Fibroblast of the conjunctiva (primary cell): ENCODE measurements around the gene DHRS2.

Experiments
- DNase-seq: peaks from one replicate; pipeline ENCODE4 v3.0.0-alpha.2; 2010; ENCODE audit warnings: low read depth

Gene DHRS2

DNA sequence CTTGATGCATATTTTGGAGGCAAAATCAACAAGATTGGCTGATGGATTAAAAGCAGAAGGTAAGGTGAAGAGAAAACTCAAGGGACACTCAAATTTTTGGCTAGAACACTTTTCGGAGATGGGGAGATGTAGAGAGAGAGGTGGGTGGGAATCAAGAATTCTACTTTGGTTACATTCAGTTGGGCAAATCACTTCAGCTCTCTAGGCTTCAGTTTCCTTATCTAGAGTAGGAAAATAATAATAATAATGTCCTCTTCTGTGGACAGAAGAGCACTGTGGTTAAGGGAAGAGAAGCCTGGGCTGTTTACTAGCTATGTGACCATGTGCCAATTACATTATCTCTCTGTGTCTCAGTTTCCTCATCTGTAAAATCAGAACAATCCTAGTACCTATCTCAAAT lies 23.4 kb upstream of the DHRS2 start:
- no peak for DNase-seq

DNA sequence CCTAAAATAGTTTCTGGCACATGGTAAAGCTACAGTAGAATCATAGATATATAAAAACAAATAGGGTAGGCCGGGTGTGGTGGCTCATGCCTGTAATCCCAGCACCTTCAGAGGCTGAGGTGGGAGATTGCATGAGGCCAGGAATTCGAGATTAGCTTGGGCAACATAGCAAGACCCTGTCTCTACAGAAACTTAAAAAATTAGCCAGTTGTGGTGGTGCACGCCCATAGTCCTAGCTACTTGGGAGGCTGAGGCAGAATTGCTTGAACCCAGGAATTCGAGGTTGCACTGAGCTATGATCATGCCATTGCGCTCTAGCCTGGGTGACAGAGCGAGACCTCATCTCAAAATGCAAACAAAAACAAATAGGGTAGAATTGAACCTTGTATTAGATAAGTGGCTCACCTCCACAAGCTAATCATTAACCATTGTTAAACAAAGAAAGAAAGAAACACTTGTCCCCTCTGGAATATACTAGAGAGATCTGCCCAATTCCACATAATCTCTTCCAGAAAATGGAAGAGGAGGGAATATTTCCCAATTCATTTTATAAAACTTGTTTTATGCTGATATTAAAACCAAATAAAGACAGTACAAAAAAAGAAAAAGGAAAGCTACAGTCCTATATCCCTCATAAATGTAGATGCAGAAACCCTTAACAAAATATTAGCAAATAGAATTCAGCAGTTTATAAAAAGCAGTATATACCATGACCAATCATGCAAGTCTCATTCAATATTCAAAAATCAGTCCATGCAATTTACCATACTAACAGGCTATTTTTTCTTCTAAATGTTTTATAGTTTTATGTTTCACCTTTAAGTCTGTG lies 22.7 kb upstream of the DHRS2 start:
- DNase-seq = no peak

DNA sequence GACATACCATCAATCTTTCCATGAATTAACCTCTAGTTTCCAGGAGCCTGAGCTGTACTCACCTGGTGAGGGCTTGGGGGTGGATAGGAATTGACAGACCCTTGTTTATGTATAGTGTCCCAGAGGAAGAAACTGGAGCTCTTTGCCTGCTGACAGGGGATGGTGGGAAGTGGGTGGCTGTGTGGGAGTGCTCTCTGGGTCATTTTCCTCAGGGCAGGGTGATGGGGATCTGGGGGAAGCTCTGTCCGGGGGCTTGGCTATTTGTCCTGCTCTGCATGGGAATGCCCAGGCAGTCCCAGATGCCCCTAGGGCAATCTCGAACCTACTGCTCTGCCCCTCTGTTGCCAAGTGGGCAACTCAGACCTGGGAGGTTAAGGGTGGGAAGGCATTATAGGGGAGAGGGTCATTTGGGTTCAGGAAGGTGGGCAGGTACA lies 21.8 kb upstream of the DHRS2 start:
- no peak for DNase-seq

DNA sequence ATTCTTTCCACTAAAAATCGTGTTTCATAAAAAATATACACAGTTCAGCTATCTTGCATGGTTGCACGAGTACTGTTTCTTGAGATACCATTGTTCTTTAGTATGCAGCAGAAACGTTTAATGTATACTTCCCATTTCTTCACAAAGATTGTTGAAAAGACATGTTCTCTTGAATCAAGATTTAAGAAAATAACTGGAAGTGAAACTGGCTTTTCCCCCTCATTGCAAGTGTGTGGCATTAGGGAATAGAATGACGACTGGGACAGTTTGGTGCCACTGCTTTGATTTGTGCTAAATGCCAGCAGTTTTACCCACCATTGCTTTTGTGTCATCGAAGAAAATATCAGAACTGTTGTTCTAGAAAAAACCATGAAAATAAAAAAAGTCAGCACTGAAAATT lies 20.3 kb upstream of the DHRS2 start:
- DNase-seq = no peak

DNA sequence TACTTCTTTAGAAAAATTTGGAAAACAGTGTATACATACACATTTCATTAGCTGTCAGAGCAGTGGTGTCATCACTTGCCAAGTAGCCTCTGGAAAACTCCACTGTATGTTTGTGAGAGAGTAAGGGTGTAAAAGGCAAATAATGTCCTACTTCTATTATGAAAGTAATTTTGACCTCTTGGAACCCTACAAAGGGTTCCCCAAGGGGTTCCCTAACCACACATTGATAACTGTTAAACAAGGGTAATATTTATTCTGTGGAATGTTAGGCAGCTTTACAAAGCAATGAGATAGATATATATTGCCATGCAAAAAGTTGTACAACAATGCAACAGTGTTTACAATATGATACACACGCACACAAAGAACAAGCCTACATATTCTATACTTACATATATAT lies 18.6 kb upstream of the DHRS2 start:
- DNase-seq = no peak

DNA sequence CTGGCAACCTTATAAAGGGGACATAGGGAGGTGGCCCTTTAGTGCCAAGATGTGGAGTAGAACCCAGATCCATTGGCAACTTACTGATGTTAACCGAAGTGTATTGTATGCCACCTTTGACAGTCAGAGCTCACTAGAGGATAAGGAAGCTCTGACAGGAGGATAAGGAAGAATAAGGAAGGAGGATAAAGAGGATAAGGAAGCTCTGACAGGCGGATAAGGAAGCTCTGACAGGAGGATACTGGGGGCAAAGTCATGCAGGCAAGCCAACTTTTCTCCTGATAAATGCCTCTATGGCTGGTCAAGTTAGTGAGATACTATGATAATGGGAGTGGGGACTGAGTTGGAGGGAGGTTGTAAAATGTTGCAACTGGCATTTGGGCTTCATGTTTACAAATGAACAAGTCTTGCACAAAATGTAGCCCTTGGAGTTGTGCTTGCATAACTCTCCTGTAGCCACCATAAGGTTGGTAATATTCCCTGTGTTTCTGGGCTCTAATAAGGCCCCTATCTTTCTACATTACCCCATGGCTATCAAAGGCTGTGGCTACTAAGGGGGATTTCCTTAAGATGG lies 17.7 kb upstream of the DHRS2 start:
- DNase-seq = no peak

DNA sequence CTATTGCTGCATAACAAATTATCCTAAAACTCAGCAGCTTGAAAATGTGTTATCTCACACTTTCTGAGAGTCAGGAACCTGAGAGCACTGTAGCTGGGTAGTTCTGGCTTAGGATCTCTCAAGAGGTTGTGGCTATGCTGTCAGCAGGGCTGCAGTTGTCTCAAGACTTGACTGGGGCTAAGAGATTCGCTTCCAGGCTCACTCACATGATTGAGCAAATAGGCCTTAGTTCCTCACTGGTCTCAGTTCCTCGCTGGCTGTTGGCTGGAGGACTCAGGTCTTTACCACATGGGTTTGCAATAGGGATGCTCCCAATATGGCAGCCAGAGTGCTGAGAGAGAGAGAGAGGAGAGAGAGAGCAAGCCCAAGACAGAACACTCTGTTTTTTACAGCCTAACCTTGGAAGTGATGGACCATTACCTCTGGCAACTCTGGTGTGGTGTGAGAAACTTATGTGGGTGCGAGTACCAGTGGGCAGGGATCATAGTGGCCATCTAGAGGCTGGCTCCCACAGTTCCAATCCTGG lies 15.9 kb upstream of the DHRS2 start:
- no peak for DNase-seq

DNA sequence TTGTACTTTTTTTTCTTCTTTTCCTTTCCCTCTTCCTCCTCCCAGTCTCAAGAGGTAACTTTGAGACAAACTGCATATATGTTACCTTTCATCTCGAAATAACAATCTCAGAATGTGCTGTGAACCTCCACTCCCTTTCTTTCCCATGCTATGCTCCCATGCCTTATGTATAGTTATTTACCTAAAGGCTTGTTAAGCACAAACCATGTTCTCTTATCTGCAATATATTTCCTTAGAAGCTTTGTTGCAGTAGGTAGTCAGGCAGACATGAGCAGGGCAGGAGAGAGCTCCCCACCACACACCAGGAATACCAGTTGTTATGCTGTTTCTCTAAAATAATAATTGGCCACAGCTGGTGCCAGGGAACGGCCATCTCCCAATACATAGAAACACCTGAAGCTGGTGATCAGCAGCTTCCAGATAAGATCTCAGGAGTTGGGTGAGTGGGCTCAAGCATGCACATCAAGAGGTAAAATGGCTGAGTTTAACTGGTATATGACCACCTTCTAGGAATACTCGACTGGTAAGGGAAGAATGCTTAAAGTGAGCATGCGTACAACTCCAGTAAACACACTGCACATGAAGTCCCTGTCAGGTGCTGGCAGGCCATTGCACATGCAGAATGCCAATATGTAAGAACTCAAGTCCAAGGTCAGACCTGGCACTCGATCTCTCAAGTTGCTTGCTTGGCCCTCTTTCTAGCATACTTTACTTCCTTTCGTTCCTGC lies 14.8 kb upstream of the DHRS2 start:
- no peak for DNase-seq

DNA sequence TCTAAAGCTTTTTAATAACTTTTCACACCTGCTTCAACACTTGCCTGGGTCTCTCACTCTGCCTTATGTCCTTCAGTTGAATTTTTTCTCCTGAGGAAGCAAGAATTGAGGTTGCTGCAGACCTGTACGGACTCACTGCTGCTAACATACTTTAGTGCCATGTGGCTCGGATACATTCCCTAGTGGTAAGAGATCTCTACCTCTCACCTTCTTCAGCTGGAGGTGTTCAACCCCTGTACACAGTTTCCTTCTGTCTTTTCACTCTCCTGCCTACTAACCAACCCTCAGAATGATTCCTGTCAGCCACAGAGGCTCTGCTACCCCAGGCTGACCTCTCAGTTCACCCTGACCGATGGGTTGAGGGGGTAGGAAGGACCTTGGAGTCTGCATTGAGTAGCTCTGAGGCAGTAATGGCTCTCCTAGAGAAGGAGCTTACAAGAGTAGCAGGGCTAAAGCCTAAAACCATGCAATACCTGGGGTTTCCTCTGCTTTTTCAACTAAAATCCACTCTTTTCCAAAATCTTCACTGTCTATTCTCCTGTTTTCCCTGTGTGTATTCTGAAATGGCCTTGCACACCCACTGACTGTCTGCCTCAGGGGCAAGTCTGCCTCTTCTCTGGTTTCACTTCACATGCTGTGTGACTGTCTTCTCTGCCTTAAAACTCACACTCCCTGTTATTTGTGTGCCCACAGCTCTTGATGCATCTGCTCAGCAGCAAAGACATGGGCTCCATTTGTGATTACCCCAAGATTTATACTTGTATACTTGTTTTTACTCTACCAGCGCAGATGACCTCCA lies 14.0 kb upstream of the DHRS2 start:
- DNase-seq = no peak

DNA sequence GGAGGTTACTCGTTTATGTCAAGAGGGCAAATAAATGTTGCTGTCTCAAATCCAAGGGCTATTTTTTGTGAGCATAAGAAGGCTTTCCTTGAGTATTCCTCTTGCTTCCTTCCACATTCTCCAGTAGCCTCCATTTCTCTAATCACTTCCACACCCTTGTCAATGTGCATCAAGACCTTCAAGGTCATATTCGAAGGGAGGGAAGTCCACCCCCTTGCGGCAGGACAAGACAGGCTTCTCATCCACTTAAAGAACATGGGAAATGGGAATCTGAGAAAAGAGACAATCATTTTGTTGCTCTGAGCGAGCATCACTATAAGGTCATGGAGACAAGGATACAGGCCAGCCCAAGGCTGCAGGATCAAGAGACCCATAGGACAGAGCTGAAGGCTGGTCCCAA lies 13.2 kb upstream of the DHRS2 start:
- no peak for DNase-seq

DNA sequence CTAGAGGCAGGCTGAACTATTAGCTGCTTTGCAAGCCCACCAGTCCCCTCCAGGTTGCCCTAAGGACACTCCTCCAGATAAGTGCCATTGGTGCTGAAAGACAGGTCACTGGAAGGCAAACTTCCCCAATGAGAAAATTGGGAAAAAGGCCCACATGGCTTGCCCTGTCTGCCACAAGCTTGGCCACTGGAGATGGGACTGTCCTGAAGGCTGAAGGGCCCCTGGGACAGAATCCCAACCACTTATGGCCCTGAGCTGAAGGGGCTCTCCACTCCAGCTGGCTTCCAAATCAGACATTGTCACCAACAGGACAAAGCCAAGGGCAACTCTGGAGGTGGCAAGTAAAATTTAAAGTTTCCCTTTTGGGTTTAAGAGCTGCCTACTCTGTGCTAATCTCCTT lies 12.2 kb upstream of the DHRS2 start:
- no peak for DNase-seq

DNA sequence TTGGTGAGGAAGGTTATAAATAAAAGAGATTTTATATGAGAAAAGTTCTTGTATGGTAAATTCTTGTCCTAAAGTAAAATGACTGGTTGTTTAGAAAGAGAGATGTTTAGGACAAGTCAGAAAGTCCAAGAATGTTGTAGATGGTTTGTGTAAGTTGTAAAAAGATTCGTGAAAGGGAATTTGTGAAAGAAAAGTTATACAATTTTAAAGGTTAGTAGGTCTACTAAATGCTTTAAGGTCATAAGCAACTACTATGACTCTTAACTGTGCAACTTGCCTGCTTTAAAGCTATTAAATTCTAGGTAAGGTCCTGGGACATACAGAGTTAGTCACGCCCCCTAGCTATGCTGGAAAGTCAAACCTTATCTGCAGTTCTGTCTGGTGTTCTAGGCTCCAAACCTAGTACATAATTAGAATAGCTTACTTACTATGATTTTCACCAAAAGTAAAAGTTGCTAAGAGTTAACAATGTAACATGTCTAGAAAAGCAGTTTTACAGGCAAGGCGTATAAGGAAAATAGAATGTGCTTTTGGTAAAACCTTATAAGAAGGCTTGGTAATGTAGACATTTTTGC lies 11.2 kb upstream of the DHRS2 start:
- no peak for DNase-seq

DNA sequence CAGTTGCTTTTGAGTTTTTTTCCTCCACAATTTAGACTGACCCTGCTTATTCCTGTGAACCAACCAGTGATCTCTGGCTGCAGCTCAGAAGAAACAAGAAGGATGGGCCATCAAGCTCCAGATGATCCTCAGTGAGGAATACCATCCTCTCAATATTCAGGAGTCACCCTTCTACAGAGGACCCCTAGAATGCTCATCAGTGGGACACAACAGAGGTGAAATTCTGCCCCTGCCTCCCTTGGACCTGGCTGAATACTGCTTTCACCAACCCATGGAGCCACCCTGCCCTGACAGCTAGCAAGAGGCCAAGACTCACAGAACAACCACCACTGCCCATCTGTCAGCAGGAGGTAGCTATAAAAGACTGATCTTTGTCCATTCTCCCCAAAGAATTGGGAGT lies 9.2 kb upstream of the DHRS2 start:
- no peak for DNase-seq

DNA sequence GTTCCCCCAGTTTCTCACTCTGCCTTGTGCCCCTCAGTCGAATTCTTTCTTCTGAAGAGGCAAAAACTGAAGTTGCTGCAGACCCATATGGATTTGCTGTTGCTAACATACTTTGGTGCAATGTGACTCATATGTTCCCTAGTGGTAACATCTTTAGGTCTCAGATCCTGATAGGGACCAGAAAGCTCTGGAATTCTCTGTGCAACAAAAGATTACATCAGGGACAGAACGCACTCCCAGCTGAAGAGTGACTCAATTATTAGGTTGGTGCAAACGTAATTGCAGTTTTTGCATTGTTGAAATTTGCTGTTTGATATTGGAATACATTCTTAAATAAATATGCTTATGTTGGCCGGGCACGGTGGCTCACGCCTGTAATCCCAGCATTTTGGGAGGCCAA lies 8.2 kb upstream of the DHRS2 start:
- DNase-seq = no peak

DNA sequence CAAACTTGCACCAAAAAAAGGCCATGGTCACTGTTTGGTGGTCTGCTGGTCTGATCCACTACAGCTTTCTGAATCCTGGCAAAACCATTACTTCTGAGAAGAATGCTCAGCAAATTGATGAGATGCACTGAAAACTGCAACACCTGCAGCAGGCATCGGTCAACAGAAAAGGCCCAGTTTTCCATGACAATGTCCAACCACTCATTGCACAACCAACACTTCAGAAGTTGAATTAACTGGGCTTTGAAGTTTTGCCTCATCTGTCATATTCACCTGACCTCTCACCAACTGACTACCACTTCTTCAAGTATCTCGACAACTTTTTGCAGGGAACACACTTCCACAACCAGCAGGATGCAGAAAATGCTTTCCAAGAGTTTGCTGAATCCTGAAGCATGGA lies 7.0 kb upstream of the DHRS2 start:
- DNase-seq = no peak

DNA sequence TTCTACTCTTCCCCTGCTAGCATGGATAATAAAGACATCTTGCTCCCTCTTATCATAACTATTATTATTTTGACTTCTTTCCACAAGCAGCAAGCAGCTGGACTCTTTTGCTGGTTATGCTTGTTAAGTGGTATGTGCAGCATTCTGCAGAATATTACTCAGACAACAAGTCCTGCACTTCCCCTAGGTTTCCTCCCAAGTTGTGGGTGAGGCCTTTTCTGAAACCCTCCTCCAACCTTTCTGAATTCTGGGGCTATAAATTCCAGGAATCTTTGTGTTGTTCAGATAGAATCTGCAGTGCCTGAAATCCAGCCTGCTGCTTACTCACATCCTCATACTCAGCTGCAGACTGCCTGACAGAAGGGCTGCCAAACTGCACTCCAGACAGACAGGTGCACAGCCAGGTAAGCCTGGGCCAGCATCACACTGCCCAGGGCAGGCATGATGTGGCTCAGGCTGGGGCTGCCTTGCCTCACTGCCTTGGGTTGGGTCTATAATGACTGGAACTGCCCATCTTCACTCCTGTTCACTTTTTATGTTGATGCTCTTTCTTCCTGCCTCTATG lies 6.2 kb upstream of the DHRS2 start:
- DNase-seq = no peak

DNA sequence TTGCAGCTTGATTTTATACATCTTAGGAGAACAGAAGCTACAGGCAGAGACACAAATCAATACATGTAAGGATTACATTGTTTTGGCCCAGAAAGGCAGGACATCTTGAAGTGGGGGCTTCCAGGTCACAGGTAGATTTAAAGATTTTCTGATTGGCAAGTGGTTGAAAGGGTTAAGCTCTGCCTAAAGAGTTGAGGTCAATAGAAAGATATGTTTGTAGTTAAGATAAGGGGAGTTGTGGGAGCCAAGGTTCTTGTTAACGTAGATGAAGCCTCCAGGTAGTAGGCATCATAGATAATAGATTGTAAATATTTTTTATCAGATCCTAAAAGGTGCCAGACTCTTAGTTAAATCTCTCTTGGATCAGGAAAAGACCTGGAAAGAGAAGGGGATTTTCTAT lies 5.5 kb upstream of the DHRS2 start:
- DNase-seq = no peak

DNA sequence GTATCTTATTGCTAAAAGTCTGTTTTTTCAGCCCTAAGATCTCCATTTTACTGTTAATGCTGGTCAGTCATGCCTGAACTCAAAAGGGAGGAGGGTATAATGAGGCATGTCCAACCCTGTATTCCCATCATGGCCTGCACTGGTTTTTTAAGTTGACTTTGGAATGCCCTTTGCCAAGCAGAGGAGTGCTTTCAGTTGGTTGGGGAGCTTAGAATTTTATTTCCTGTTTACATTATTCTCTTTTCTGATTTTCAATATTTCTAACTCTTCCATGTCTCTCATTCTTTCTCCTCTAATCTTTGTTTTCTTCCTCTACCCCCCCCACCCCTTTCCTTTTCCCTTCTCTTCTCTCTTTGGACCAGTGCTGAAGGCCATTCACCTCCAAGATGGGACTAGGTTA lies 4.9 kb upstream of the DHRS2 start:
- DNase-seq = no peak

DNA sequence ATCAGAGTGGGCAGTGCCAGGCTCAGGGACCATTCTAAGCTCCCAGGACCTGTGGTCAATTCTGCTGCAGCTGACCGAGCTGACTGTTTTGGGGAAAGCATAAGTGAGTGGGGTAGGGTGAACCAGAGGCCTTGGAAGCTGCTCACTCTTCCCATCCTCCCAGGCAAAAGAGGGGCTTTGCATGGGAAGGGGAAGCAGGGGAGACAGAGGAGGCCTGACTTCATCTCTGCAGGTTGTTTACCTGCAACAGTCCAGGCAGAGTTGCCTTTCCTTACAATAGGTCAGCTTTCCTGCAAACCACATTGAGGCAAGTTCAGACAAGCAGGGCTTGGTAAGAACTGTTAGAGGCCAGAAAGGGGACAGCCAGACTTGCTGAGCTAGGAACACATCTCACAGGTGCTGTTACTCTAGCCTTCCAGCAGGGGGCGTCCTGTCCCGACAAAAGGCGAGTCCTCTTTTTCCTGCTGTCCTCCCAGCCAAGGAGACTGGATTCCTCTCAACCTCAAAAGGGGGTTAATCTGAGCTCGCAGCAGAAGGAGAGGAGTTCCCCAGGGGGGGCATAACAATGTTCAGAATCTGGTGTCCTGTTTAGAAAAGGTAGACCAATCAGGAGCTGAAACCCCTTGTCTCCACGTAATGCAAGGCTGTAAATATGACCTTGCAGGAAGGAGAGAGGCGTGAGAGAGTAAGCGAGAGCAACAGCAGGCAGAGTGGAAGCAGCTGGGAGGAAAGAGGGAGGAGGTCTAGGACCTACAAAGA lies 4.3 kb upstream of the DHRS2 start:
- peak; percentile 88 for DNase-seq

DNA sequence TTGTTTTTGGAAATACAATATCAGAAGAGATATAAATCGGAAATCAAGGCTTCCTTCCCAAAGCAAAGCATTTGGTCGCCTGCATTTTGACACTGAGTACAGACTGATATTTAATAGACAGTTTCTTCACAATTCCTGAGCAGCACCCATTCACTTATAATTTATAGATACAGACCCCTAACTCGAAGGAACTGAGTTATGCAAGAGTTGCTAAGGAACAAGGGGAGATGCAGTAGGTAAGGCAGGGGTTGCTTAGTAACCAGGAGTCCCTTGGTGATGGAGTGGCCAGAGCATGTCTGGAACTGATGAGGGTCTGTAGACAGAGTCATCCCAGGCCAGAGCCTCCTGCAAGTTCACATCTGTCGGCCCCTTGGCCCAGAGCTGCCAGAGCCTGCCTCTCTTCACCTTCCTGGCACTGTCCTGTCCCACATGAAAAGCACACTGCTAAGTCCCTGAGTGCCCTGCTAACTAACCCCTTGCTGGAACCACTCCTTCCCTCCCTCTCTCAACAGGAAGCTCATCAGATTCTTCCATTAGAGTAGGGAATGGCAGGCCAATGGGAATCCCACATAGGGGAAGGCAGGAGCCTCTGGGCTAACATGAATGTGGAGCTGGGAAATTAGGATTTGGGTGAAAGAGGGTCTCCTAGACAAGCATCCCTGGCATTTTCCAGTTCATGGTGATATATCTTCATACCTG lies 3.6 kb upstream of the DHRS2 start:
- no peak for DNase-seq
